SJCRH30 (cell line): ENCODE measurements around the gene CTSA. TPM values are rescaled to one million over a fixed set of nuclear protein-coding genes. Genes with fewer than 3 reads are reported as not detected.
"Not testable (repeated sequence)": the region's sequence is repeated elsewhere in the genome, so short reads cannot be mapped to it uniquely, and the experiment has no call there.

ENCODE experiments used
- DNase-seq, 2 experiments: peaks; one replicate each; pipeline ENCODE4 v3.0.0-alpha.2; 2015 to 2020
- H3K27ac ChIP-seq: fragments of 250-450 bp; sonication (Bioruptor Pico); 2 replicates; pipeline ENCODE4 v1.5.1; 2020; ENCODE audit warnings: mild to moderate bottlenecking, moderate library complexity
- H3K27me3 ChIP-seq: fragments of 250-450 bp; sonication (Bioruptor Pico); 2 replicates; pipeline ENCODE4 v1.5.1; 2020; ENCODE audit warnings: mild to moderate bottlenecking, moderate library complexity
- H3K36me3 ChIP-seq: fragments of 250-450 bp; sonication (Bioruptor Pico); 2 replicates; pipeline ENCODE4 v1.5.1; 2020; ENCODE audit warnings: mild to moderate bottlenecking, moderate library complexity
- H3K4me1 ChIP-seq: fragments of 250-450 bp; sonication (Bioruptor Pico); 2 replicates; pipeline ENCODE4 v1.5.1; 2020; ENCODE audit warnings: mild to moderate bottlenecking, moderate library complexity
- H3K4me3 ChIP-seq: fragments of 250-450 bp; sonication (Bioruptor Pico); 2 replicates; pipeline ENCODE4 v1.5.1; 2020; ENCODE audit warnings: mild to moderate bottlenecking, moderate library complexity
- H3K9me3 ChIP-seq: fragments of 250-450 bp; sonication (Bioruptor Pico); replicated peaks from 2 replicates; pipeline ENCODE4 v1.5.1; 2020; ENCODE audit warnings: mild to moderate bottlenecking, moderate library complexity
- total RNA-seq: library from RNA; depleted of rRNA; stranded (reverse); fragments of >200 nt; shearing (Covaris generic); gene quantifications from 2 replicates; pipeline ENCODE4 v1.2.3, GENCODE V29; 2014

Gene CTSA
- total RNA-seq, 1 experiment from 2014 or later, result 91.4 TPM

GRCh38 chr20:45897692-45898091 lies 6.6 kb downstream of the CTSA start:
- Histone ChIP-seq H3K36me3 (peaks cover 38% of the 10 kb centered on the region), H3K27me3 (no peaks in the 10 kb centered on the region), H3K4me1 (peaks cover 35% of the 10 kb centered on the region), H3K9me3 (no peaks in the 10 kb centered on the region), H3K4me3 (no peak overlapping the region), H3K27ac (no peak overlapping the region)
- no peak for DNase-seq

GRCh38 chr20:45898285-45898684 lies 7.2 kb downstream of the CTSA start:
- no peak overlapping the region for H3K4me3 ChIP-seq
- no peak for DNase-seq
- H3K27me3 ChIP-seq, result no peaks in the 10 kb centered on the region
- H3K9me3 ChIP-seq, result no peaks in the 10 kb centered on the region
- H3K4me1 ChIP-seq, result peaks cover 29% of the 10 kb centered on the region
- no peak overlapping the region for H3K27ac ChIP-seq
- H3K36me3 ChIP-seq, result peaks cover 38% of the 10 kb centered on the region

GRCh38 chr20:45899046-45899835 lies 8.1 kb downstream of the CTSA start:
- DNase-seq, result no peak
- H3K4me1 ChIP-seq, result peaks cover 20% of the 10 kb centered on the region
- H3K4me3 ChIP-seq, result no peak overlapping the region
- no peak overlapping the region for H3K27ac ChIP-seq
- H3K36me3 ChIP-seq, result peaks cover 35% of the 10 kb centered on the region
- no peaks in the 10 kb centered on the region for H3K27me3 ChIP-seq
- no peaks in the 10 kb centered on the region for H3K9me3 ChIP-seq

- peaks cover 24% of the 10 kb centered on the region for H3K36me3 ChIP-seq
- H3K27me3 ChIP-seq, DNase-seq, H3K27ac ChIP-seq, H3K4me1 ChIP-seq, H3K4me3 ChIP-seq, H3K9me3 ChIP-seq: not testable (repeated sequence)
Observed at GRCh38 chr20:45901332-45901731, 10.2 kb downstream of the CTSA start.

GRCh38 chr20:45902199-45902701 lies 11.1 kb downstream of the CTSA start:
- H3K27ac ChIP-seq, result no peak overlapping the region
- DNase-seq, result no peak

GRCh38 chr20:45904583-45905504 lies 13.7 kb downstream of the CTSA start:
- Histone ChIP-seq H3K36me3 (peaks cover 13% of the 10 kb centered on the region; the same call in 1 of the 2 replicates), H3K4me3 (no peak overlapping the region), H3K27me3 (no peaks in the 10 kb centered on the region), H3K4me1 (peaks cover 10% of the 10 kb centered on the region; the same call in 1 of the 2 replicates), H3K9me3 (no peaks in the 10 kb centered on the region), H3K27ac (no peak overlapping the region)
- DNase-seq, result peak; percentile 47 to 51

More at GRCh38 chr20:45902199-45902701, 11.1 kb downstream of the CTSA start:
- H3K9me3 ChIP-seq, result no peaks in the 10 kb centered on the region
- H3K36me3 ChIP-seq, result peaks cover 16% of the 10 kb centered on the region
- H3K4me3 ChIP-seq, result no peak overlapping the region
- H3K4me1 ChIP-seq, result peaks cover 10% of the 10 kb centered on the region; the same call in 1 of the 2 replicates
- no peaks in the 10 kb centered on the region for H3K27me3 ChIP-seq

- Histone ChIP-seq H3K4me3 (no peak overlapping the region), H3K27me3 (no peaks in the 10 kb centered on the region), H3K27ac (no peak overlapping the region), H3K36me3 (peaks cover 8% of the 10 kb centered on the region; the same call in 1 of the 2 replicates), H3K9me3 (no peaks in the 10 kb centered on the region), H3K4me1 (peaks cover 10% of the 10 kb centered on the region; the same call in 1 of the 2 replicates)
- DNase-seq, result no peak
Observed at GRCh38 chr20:45905505-45906079, 14.5 kb downstream of the CTSA start.

- Histone ChIP-seq H3K27me3 (no peaks in the 10 kb centered on the region), H3K4me1 (peaks cover 13% of the 10 kb centered on the region), H3K9me3 (no peaks in the 10 kb centered on the region), H3K36me3 (no peaks in the 10 kb centered on the region), H3K27ac (no peak overlapping the region), H3K4me3 (no peak overlapping the region)
- DNase-seq, result no peak
Observed at GRCh38 chr20:45907219-45907948, 16.2 kb downstream of the CTSA start.

GRCh38 chr20:45908084-45908483 lies 16.9 kb downstream of the CTSA start:
- Histone ChIP-seq H3K36me3 (no peaks in the 10 kb centered on the region), H3K4me3 (no peak overlapping the region), H3K27ac (no peak overlapping the region), H3K9me3 (no peaks in the 10 kb centered on the region), H3K27me3 (no peaks in the 10 kb centered on the region), H3K4me1 (peaks cover 12% of the 10 kb centered on the region)
- DNase-seq, result no peak

- H3K27ac ChIP-seq, result no peak overlapping the region
- no peak overlapping the region for H3K4me3 ChIP-seq
- H3K4me1 ChIP-seq, result peaks cover 12% of the 10 kb centered on the region
- no peak for DNase-seq
- H3K9me3 ChIP-seq, result no peaks in the 10 kb centered on the region
- H3K36me3 ChIP-seq, result no peaks in the 10 kb centered on the region
- no peaks in the 10 kb centered on the region for H3K27me3 ChIP-seq
Observed at GRCh38 chr20:45909336-45909808, 18.2 kb downstream of the CTSA start.

GRCh38 chr20:45909817-45910669 lies 18.9 kb downstream of the CTSA start:
- Histone ChIP-seq H3K4me3 (no peak overlapping the region), H3K27me3 (no peaks in the 10 kb centered on the region), H3K9me3 (no peaks in the 10 kb centered on the region), H3K4me1 (peaks cover 9% of the 10 kb centered on the region), H3K36me3 (no peaks in the 10 kb centered on the region), H3K27ac (no peak overlapping the region)
- no peak for DNase-seq

- no peaks in the 10 kb centered on the region for H3K9me3 ChIP-seq
- H3K4me3 ChIP-seq, result peak overlapping the region; percentile 58
- no peaks in the 10 kb centered on the region for H3K27me3 ChIP-seq
- peaks cover 8% of the 10 kb centered on the region for H3K4me1 ChIP-seq
- DNase-seq, result peak; percentile 92 to 95
- no peak overlapping the region for H3K27ac ChIP-seq
- no peaks in the 10 kb centered on the region for H3K36me3 ChIP-seq
Observed at GRCh38 chr20:45910670-45911485, 19.7 kb downstream of the CTSA start.
